Ammon's horn (tissue), 1 donor: ENCODE measurements around the gene NXPH2.
"Not testable (repeated sequence)": the region's sequence is repeated elsewhere in the genome, so short reads cannot be mapped to it uniquely, and the experiment has no call there.

ENCODE experiments used
- DNase-seq: peaks from one replicate; pipeline ENCODE4 v3.0.0-alpha.2; 2016; ENCODE audit warnings: low spot score

Gene NXPH2

GRCh38 chr2:138757384-138757783 lies 22.8 kb downstream of the NXPH2 start:
- DNase-seq: no peak

- DNase-seq: no peak
Measured at GRCh38 chr2:138752197-138752956, 27.8 kb downstream of the NXPH2 start.

- DNase-seq: no peak
Measured at GRCh38 chr2:138744713-138745112, 35.5 kb downstream of the NXPH2 start.

DNA sequence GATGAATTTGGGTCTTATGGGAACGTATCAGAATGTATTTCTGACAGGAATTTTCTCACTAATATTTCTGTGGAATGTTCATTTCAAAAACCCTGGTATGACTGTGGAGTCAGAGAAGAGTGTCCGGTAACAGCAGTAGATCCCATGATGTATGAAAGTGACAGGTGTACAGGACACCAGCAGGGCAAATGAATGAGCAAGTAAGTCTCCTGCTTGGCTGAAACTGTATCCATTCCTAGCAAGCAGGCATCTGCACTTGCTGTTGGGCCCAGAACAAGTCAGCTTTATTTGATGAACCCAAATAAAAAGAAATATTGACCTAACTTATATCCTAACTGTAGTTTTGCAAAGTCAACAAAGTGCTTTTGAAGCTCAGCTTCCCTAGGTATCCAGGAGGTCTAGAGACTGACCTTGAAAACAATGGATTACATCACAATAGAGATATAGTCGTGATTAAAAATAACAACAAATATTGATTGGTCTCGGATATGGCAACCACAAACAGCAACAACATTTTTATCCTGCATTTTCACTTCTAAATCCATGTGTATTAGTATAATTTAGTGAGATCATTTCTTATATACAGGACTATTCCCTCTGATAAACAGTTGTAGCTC lies 37.6 kb downstream of the NXPH2 start:
- no peak for DNase-seq

DNA sequence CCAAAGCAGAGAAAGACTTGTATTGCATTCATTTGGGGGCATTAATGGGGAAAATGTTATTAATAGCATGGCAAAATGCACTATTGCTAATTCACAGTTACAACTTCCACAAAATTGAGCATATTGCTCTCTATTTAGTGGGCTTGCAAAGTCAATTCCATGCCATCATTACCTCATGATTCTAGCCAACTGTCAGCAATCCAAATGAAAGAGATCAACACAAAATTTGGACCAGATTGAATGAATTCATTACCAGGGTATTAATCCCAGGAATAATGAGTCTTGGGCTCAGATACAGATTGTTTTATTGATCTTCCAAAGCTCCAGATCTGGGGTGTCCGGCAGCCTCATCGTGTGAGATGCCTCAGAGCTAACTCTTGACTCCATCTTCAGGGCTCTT lies 38.3 kb downstream of the NXPH2 start:
- DNase-seq: no peak

GRCh38 chr2:138737009-138737554 lies 43.1 kb downstream of the NXPH2 start:
- not testable (repeated sequence) for DNase-seq

GRCh38 chr2:138732651-138733050 lies 47.5 kb downstream of the NXPH2 start:
- DNase-seq: no peak

DNA sequence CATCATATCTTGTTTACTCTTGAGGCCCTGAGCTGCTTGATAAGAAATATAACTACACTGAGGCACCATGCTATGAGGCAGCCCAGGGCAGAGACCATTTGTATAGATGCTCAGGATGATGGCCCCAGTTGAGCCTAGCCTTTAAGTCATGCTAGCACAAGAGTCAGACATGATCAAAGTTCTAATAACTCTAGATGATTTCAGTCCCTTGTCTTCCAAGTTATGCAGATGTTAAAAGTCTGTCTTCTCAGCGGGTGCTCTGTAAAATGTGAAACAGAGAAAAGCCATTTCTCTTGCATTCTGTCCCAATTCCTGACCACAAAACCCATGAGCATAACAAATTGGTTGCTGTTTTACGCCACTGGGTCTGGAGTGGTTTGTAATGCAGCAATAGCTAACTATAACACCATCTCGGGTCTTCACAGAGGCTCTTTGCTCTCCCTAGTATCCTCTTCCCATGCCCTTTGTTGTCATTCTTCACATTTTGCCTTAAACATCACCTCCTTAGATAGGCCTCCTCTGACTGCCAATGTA lies 49.6 kb downstream of the NXPH2 start:
- no peak for DNase-seq

DNA sequence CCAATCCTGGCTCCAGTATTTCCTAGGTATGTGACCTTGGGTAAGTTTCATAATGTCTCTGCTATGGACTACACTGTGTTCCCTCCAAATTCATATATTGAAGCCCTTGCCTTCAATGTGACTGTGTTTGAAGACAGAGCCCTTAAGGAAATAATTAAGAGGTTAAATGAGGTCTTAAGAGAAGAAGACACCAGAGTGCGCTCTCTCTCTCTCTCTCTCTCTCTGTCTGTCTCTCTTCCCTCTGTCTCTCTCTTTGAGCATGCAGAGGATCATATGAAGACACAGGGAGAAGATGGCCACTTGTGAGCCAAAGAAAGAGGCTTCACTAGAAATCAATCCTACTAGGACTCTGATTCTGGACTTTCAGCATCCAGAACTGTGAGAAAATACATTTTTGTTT lies 52.2 kb downstream of the NXPH2 start:
- no peak for DNase-seq

- DNase-seq: no peak
Measured at GRCh38 chr2:138726681-138727080, 53.5 kb downstream of the NXPH2 start.

DNA sequence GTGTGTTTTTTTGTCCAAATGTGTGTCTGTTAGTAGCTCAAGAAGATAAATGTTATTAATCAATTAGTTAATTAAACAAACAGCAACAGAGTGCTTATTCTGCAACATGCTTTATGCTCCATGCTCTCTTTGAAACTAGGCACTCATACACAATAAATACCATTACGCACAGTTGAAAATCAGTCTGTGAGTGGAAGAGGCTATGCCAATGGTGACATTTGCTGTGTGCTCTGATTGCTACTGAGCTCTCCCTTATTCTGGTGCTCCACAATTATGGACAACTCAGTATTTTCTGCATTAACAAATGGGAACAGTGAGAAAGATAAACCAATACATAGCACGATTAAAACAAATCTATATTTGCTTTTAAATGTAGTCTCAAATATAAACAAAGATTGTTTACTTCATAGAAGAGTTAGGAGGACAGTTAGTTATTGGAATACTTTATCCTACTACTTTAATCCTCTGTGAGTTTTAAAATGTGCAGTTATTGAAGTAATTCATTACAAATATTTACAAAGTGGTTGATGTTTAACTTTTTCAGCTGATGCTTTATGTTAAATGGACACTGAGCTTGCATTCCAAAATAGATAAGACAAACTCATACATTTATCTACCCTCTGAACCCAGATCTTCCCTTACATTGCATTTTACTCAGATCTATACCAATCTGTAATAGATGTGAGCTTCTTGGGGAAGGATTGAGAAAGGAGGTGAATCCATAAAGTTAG lies 55.3 kb downstream of the NXPH2 start:
- DNase-seq: no peak

DNA sequence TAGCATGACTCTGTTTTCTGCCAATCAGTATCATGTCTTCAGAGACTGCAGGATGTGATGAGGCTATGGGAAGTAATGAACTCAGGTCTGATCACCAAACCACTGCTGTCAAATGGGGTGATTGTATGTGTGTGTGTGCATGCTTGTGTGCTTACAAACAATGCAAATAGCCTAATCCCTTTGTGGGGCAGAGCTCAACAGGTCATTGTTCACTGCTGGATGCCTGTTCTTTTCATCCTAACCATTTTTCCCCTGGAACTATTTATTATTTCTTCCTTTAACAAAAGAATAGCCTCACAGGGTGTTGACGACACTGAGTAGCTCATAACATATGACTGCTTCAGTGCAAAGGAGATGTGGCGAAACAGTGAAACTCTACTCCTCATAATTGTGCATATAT lies 55.9 kb downstream of the NXPH2 start:
- no peak for DNase-seq

DNA sequence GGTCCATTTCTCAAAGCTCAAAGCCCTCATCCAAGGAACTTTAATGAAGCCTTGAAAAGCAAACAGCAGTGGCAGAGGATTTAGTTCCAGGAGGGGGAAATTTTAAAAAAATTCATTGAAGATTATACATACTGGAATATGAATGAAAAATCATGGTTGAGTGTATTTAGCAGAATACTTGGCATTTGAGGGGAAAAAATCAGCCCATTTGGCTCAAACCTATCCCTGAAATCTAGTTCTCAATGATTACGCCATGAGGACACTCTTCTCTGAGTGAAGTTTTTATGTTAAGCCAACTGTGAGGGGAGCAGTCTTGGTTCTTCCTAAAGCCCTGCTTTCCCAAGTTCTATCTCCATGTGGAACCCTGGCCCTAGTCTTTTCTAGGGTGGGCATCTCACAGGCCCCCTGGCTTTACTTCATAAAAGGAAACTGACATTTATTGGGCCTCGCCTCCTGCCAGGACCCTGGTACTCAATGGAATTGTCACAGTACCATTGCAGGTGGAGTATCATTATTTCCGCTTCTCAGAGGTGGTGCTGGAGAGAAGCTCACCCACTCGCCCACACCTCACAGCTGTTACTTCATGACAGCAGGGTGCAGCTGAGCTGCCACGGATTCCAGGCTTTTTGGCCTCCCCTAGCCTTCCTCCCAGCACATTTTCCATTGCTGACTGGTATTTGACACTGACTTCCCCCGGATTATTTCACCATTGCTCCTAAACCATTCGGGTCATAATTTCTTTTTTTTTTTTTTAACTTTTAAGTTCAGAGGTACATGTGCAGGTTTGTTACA lies 56.8 kb downstream of the NXPH2 start:
- no peak for DNase-seq

DNA sequence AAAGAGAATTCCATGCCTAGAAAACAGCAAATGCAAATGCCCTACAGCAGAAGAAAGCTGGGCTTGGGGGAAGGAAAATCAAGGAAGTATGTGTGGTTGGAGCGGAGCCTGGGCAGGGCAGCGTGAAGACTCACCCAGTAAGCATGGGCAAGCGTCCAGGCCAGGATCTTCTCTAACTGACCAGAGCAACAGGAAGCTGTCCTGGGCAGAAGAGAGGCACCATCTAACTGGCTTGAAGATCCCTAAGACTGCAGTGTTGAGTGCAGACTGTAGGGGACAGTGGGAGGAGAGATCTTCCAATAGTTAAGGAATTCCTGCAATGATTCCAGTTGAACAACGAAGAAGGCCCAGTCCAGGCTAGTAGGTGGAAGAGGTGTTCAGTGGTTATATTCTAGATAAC lies 57.9 kb downstream of the NXPH2 start:
- peak; percentile 68 for DNase-seq

DNA sequence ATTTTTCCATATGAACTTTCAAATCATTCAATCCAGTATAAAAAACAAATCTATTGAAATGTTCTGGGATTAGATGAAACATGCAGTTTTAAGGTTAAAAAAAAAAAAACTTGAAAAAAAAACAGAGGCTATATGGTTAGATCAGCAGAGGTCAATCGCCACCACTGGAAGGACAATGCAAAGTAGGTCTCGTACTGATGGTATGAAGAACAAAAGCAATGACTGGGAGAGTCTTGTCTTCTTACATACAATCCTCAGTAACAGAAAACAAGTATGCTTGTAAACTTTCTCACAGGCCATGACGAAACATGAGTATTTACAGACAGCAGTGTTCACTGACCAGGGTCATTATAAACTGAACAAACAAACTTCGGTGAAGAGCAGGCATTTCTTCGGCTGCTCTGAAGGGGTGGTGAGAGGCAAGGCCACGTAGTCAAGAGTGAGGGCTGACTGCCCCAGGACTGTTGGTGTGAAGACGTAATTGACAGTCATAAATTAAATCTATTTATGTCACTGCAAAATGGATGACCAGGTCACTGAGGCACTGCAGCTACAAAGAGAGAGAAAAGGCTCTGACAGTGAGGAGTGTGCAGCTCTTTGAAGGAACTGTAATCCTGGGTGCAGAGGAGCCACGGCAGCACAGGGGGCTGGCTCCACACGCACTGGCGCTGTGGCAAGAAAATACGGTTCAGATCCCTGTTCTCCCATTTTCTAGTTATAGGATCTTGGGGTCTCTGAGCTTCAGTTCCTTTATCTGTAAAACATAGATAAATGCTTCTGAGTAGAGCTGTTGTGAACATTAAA lies 60.0 kb downstream of the NXPH2 start:
- no peak for DNase-seq

- DNase-seq: no peak
Measured at GRCh38 chr2:138718405-138718804, 61.8 kb downstream of the NXPH2 start.

GRCh38 chr2:138716183-138716582 lies 64.0 kb downstream of the NXPH2 start:
- DNase-seq: no peak

- DNase-seq: no peak
Measured at GRCh38 chr2:138713504-138713903, 66.7 kb downstream of the NXPH2 start.

DNA sequence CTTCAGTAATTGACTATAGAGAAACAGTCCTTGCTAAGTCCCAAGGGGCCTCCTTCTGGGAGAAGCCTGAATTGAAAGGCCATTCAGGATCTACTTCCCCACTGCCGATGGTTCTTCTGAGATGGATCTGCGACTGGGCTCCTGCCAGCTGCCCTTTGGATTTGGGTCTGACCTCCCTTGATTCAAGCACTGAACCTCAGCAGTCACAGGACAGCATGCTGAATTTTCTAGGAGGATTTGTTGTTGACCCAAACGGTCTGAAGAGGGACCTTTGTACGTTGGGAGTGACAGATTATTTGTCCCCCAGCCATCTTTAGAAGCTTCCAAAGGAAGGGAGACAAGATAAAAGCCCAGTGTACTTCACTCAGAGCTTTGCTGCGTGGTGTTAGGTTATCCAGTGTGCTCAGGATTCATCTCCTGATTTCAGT lies 67.1 kb downstream of the NXPH2 start:
- DNase-seq: no peak

- no peak for DNase-seq
Measured at GRCh38 chr2:138712212-138712979, 67.8 kb downstream of the NXPH2 start.
